HG03520 (cell line): Measurements from ENCODE around the gene SBF2.
"Not testable (repeated sequence)": the region's sequence is repeated elsewhere in the genome, so short reads cannot be mapped to it uniquely, and the experiment has no call there.

ENCODE experiments used
- ATAC-seq: cut with Tn5 transposase; IDR thresholded peaks from one replicate; pipeline ENCODE4 v1.9.1; 2021; ENCODE audit warnings: mild to moderate bottlenecking, moderate library complexity; ENCODE audit not compliant: unreplicated experiment

SBF2 gene

GRCh38 chr11:9923280-9923679, 370.7 kb downstream of the SBF2 start:
- ATAC-seq, result no peak

GRCh38 chr11:9922806-9923205, 371.2 kb downstream of the SBF2 start:
- no peak for ATAC-seq

GRCh38 chr11:9916480-9916879, 377.5 kb downstream of the SBF2 start:
- no peak for ATAC-seq

GRCh38 chr11:9914064-9914463, 380.0 kb downstream of the SBF2 start:
- ATAC-seq, result no peak

- no peak for ATAC-seq
These were observed 387.8 kb downstream of the SBF2 start for GRCh38 chr11:9905960-9906791.

- no peak for ATAC-seq
These were observed 388.5 kb downstream of the SBF2 start for GRCh38 chr11:9905501-9905951.

- ATAC-seq, result no peak
These were observed 390.4 kb downstream of the SBF2 start for GRCh38 chr11:9903579-9903978.

GRCh38 chr11:9901943-9902342, 392.1 kb downstream of the SBF2 start:
- ATAC-seq, result no peak

- ATAC-seq, result not testable (repeated sequence)
These were observed 393.8 kb downstream of the SBF2 start for GRCh38 chr11:9900253-9900652.

GRCh38 chr11:9899676-9900075, 394.3 kb downstream of the SBF2 start:
- ATAC-seq, result no peak

GRCh38 chr11:9896902-9897301, 397.1 kb downstream of the SBF2 start:
- ATAC-seq, result no peak

- ATAC-seq, result no peak
These were observed 399.0 kb downstream of the SBF2 start for GRCh38 chr11:9895006-9895405.

- no peak for ATAC-seq
These were observed 400.5 kb downstream of the SBF2 start for GRCh38 chr11:9893474-9893873.

- ATAC-seq, result no peak
These were observed 405.1 kb downstream of the SBF2 start for GRCh38 chr11:9888938-9889337.

- no peak for ATAC-seq
These were observed 406.5 kb downstream of the SBF2 start for GRCh38 chr11:9887472-9887871.

- ATAC-seq, result no peak
These were observed 407.4 kb downstream of the SBF2 start for GRCh38 chr11:9886595-9886994.

- ATAC-seq, result no peak
These were observed 409.4 kb downstream of the SBF2 start for GRCh38 chr11:9884601-9885000.

GRCh38 chr11:9880657-9881056, 413.4 kb downstream of the SBF2 start:
- no peak for ATAC-seq

- no peak for ATAC-seq
These were observed 415.1 kb downstream of the SBF2 start for GRCh38 chr11:9878936-9879335.

GRCh38 chr11:9876331-9876730, 417.7 kb downstream of the SBF2 start:
- ATAC-seq, result no peak

GRCh38 chr11:9875862-9876261, 418.2 kb downstream of the SBF2 start:
- no peak for ATAC-seq

GRCh38 chr11:9875399-9875798, 418.6 kb downstream of the SBF2 start:
- no peak for ATAC-seq

- ATAC-seq, result no peak
These were observed 419.6 kb downstream of the SBF2 start for GRCh38 chr11:9874466-9874865.
